IPS-NIHi11 (cell line): ENCODE measurements around the gene KIRREL2.
A peak's percentile ranks its signal among the peaks of the same experiment; 100 is the strongest.
"Not testable (repeated sequence)": the region's sequence is repeated elsewhere in the genome, so short reads cannot be mapped to it uniquely, and the experiment has no call there.

ENCODE experiments used
- DNase-seq: peaks from one replicate; pipeline ENCODE4 v3.0.0; 2012; ENCODE audit warnings: mixed read lengths, low spot score

Gene KIRREL2

GRCh38 chr19:35869327-35870123, 12.8 kb downstream of the KIRREL2 start:
- peak; percentile 88 for DNase-seq

GRCh38 chr19:35870124-35870736, 13.5 kb downstream of the KIRREL2 start:
- peak; percentile 73 for DNase-seq

- DNase-seq, result no peak
Measured at GRCh38 chr19:35870798-35871197, 14.1 kb downstream of the KIRREL2 start.

- DNase-seq, result no peak
Measured at GRCh38 chr19:35871611-35872010, 14.9 kb downstream of the KIRREL2 start.

- DNase-seq, result no peak
Measured at GRCh38 chr19:35872180-35872579, 15.5 kb downstream of the KIRREL2 start.

- no peak for DNase-seq
Measured at GRCh38 chr19:35874392-35874930, 17.8 kb downstream of the KIRREL2 start.

- no peak for DNase-seq
Measured at GRCh38 chr19:35879068-35879467, 22.4 kb downstream of the KIRREL2 start.

GRCh38 chr19:35879770-35880317, 23.1 kb downstream of the KIRREL2 start:
- DNase-seq, result peak; percentile 96

GRCh38 chr19:35882114-35882832, 25.6 kb downstream of the KIRREL2 start:
- DNase-seq, result peak; percentile 46

- DNase-seq, result no peak
Measured at GRCh38 chr19:35883882-35884281, 27.2 kb downstream of the KIRREL2 start.

GRCh38 chr19:35885225-35885738, 28.6 kb downstream of the KIRREL2 start:
- DNase-seq, result no peak

- no peak for DNase-seq
Measured at GRCh38 chr19:35885904-35886303, 29.2 kb downstream of the KIRREL2 start.

- DNase-seq, result no peak
Measured at GRCh38 chr19:35887197-35887596, 30.5 kb downstream of the KIRREL2 start.

- DNase-seq, result no peak
Measured at GRCh38 chr19:35888398-35888797, 31.7 kb downstream of the KIRREL2 start.

GRCh38 chr19:35889370-35890112, 32.8 kb downstream of the KIRREL2 start:
- no peak for DNase-seq

GRCh38 chr19:35890113-35890650, 33.5 kb downstream of the KIRREL2 start:
- DNase-seq, result no peak

GRCh38 chr19:35891819-35892218, 35.1 kb downstream of the KIRREL2 start:
- DNase-seq, result not testable (repeated sequence)

- no peak for DNase-seq
Measured at GRCh38 chr19:35894342-35894741, 37.6 kb downstream of the KIRREL2 start.

- no peak for DNase-seq
Measured at GRCh38 chr19:35895911-35896642, 39.4 kb downstream of the KIRREL2 start.

GRCh38 chr19:35896643-35897040, 39.9 kb downstream of the KIRREL2 start:
- no peak for DNase-seq
